ENCODE results near the gene SH3BGR. TPM values are rescaled to one million over a fixed set of nuclear protein-coding genes. Genes with fewer than 3 reads are reported as not detected.
"Not testable (repeated sequence)": the region's sequence is repeated elsewhere in the genome, so short reads cannot be mapped to it uniquely, and the experiment has no call there.

Gene SH3BGR
- total and polyA plus RNA-seq, 2 donors (not counting 3 experiments of a cell fraction or from before 2014, with no cell fraction given) = 1.1 TPM; not detected in 1

DNA sequence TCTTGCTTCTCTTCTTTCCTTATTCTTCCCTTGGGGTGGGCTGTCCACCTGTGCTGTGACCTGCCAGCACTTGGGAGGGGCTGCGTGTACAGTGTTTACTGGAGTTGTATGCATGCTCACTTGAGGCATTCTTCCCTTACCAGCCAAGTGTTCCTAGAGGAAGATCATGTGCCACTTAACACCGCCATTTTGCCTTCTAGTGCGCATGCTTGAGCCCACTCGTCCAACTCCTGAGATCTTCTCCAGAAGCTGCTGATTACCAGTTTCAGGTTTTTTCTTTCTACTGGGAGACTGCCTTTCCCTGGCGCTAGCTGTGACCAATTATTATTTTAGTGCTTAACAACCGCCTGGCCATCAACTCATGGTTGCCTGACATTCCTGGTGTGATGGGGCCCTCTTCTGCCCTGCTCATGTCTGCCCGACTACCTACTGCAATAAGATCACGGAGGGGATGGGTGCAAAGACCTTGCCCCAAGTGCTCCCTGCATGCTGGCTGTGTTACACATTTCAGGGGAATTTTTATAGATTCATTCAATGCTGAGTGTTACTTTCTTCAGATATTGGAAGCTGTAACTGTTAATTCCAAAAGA lies 86.8 kb downstream of the SH3BGR start:
- DNase-seq (ENCODE audit: low read depth, low spot score) (no peak), FAIRE-seq (no peak)
- Histone ChIP-seq H3K79me2 (ENCODE audit: control insufficient read depth, insufficient read depth, low read length) (no peaks in the 10 kb centered on the region), H3K4me3 (replicated peaks in 1 of 3; ENCODE audit: insufficient read depth in 1 of 3, low read depth in 1 of 3, low read length in 3 of 3) (no peak overlapping the region), H3K9me1 (replicated peaks; ENCODE audit: control insufficient read depth, extremely low read depth, insufficient read depth, low read length) (no peaks in the 10 kb centered on the region), H3K4me2 (ENCODE audit: insufficient read depth, low read length) (no peak overlapping the region), H3K4me1 (ENCODE audit: control insufficient read depth, extremely low read depth, insufficient read depth, low read length) (no peaks in the 10 kb centered on the region), H3K27ac (ENCODE audit: insufficient read depth, low read depth, low read length) (no peak overlapping the region), H2AFZ (ENCODE audit: low read depth, low read length) (no peak overlapping the region), H3K27me3 (ENCODE audit: control insufficient read depth in 2 of 2, insufficient read depth in 2 of 2, low read length in 2 of 2) (no peaks in the 10 kb centered on the region), H3K9ac (replicated peaks; ENCODE audit: extremely low read depth, insufficient read depth, low read length) (no peak overlapping the region), H3K36me3 (ENCODE audit: control insufficient read depth in 2 of 2, extremely low read depth in 1 of 2, insufficient read depth in 2 of 2, low read length in 2 of 2) (no peaks in the 10 kb centered on the region), H3K9me3 (replicated peaks; ENCODE audit: control insufficient read depth, insufficient read depth, low read length) (no peaks in the 10 kb centered on the region), H4K20me1 (replicated peaks; ENCODE audit: control insufficient read depth, extremely low read depth, insufficient read depth, low read length) (no peaks in the 10 kb centered on the region)
- BruUV-seq (replicated peaks) = no TSS peak
- dilution Hi-C loops (cut with MboI; ENCODE audit: extremely low pct_ligation_motif_present, low sequenced_read_pairs) (no loop called here), intact Hi-C loops (cut with micrococcal nuclease) (no loop called here)
- TF ChIP-seq POLR2A (IDR thresholded peaks at IDR 0.05; ENCODE audit: low read depth, low read length) (no peak), FOS (IDR thresholded peaks at IDR 0.05; ENCODE audit: borderline replicate concordance, insufficient read depth, low read length) (no peak), GATA2 (IDR thresholded peaks at IDR 0.05; ENCODE audit: insufficient read depth, insufficient read length, low read depth, low read length) (no peak), EZH2 (IDR thresholded peaks at IDR 0.05; ENCODE audit: borderline replicate concordance, low read depth, low read length, severe bottlenecking) (no peak), POLR2AphosphoS5 (IDR thresholded peaks at IDR 0.05; ENCODE audit: insufficient read depth, low read depth, low read length) (no peak), JUN (IDR thresholded peaks at IDR 0.05; ENCODE audit: borderline replicate concordance, insufficient read depth, insufficient read length, low read depth) (no peak), MYC (IDR thresholded peaks at IDR 0.05; ENCODE audit: low read depth, low read length) (no peak)
- TF ChIP-seq, protein P1, sequence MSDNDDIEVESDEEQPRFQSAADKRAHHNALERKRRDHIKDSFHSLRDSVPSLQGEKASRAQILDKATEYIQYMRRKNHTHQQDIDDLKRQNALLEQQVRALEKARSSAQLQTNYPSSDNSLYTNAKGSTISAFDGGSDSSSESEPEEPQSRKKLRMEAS (IDR thresholded peaks at IDR 0.05; ENCODE audit: insufficient read depth, insufficient read length) = no peak
- POLR2A ChIA-PET = no interaction called here
- CTCF ChIA-PET = no interaction called here

DNA sequence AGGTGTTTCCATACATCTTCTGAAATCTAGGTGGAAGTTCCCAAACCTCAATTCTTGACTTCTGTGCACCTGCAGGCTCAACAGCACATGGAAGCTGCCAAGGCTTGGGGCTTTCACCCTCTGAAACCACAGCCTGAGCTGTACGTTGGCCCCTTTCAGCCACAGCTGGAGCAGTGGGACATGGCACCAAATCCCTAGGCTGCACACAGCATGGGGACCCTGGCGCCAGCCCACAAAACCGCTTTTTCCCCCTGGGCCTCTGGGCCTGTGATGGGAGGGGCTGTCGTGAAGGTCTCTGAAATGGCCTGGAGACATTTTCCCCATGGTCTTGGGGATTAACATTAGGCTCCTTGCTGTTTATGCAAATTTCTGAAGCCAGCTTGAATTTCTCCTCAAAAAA lies 88.6 kb downstream of the SH3BGR start:
- dilution Hi-C loops (cut with MboI; ENCODE audit: extremely low pct_ligation_motif_present, low sequenced_read_pairs); H3K9me1 ChIP-seq (replicated peaks; ENCODE audit: control insufficient read depth, extremely low read depth, insufficient read depth, low read length); H3K4me3 ChIP-seq (replicated peaks in 1 of 3; ENCODE audit: insufficient read depth in 1 of 3, low read depth in 1 of 3, low read length in 3 of 3); POLR2A ChIA-PET; H3K4me1 ChIP-seq (ENCODE audit: control insufficient read depth, extremely low read depth, insufficient read depth, low read length); FAIRE-seq; H3K9ac ChIP-seq (replicated peaks; ENCODE audit: extremely low read depth, insufficient read depth, low read length); DNase-seq (ENCODE audit: low read depth, low spot score); H3K27me3 ChIP-seq (ENCODE audit: control insufficient read depth in 2 of 2, insufficient read depth in 2 of 2, low read length in 2 of 2); H3K79me2 ChIP-seq (ENCODE audit: control insufficient read depth, insufficient read depth, low read length); intact Hi-C loops (cut with micrococcal nuclease); BruUV-seq (replicated peaks); H3K27ac ChIP-seq (ENCODE audit: insufficient read depth, low read depth, low read length); H3K9me3 ChIP-seq (replicated peaks; ENCODE audit: control insufficient read depth, insufficient read depth, low read length); H3K36me3 ChIP-seq (ENCODE audit: control insufficient read depth in 2 of 2, extremely low read depth in 1 of 2, insufficient read depth in 2 of 2, low read length in 2 of 2); H3K4me2 ChIP-seq (ENCODE audit: insufficient read depth, low read length); H4K20me1 ChIP-seq (replicated peaks; ENCODE audit: control insufficient read depth, extremely low read depth, insufficient read depth, low read length); CTCF ChIA-PET; H2AFZ ChIP-seq (ENCODE audit: low read depth, low read length): not testable (repeated sequence)

Data from endothelial cell of umbilical vein (primary cell).